Gastroesophageal sphincter (tissue), 4 donors: ENCODE measurements around the gene DENND5B. TPM values are rescaled to one million over a fixed set of nuclear protein-coding genes. Genes with fewer than 3 reads are reported as not detected.

Experiments
- ATAC-seq: fragments of 150-250 bp; one replicate; pipeline ENCODE4 v1.9.1; 2016; ENCODE audit warnings: mild to moderate bottlenecking, moderate library complexity
- H3K27ac ChIP-seq, 4 donors: fragments of 200-600 bp; sonication (generic) in 3 of 4; 1 replicate in 3 of 4; 2 replicates in 1 of 4; pipeline ENCODE4 v1.5.1; 2016 to 2019
- H3K27me3 ChIP-seq: fragments of 200-600 bp; sonication (generic); one replicate; pipeline ENCODE4 v1.5.1; 2019
- H3K36me3 ChIP-seq, 2 donors: fragments of 200-600 bp; sonication (generic); one replicate each; pipeline ENCODE4 v1.5.1; 2019; ENCODE audit warnings: control low read depth in 1 of 2
- H3K4me1 ChIP-seq, 3 donors: fragments of 200-600 bp; sonication (generic); 1 replicate in 2 of 3; 2 replicates in 1 of 3; pipeline ENCODE4 v1.5.1; 2016 to 2019; ENCODE audit warnings: control low read depth in 2 of 3
- H3K4me3 ChIP-seq, 2 donors: fragments of 200-600 bp; sonication (generic); one replicate each; pipeline ENCODE4 v1.5.1; 2019; ENCODE audit warnings: mild to moderate bottlenecking in 1 of 2, moderate library complexity in 1 of 2
- H3K9me3 ChIP-seq, 3 donors: fragments of 200-600 bp; sonication (generic); one replicate each; pipeline ENCODE4 v1.5.1; 2017 to 2019; ENCODE audit warnings: control low read depth in 2 of 3
- EP300 ChIP-seq: sonication (generic); formaldehyde crosslinking; IDR thresholded peaks from one replicate; pipeline ENCODE4 v1.6.1; 2017; ENCODE audit warnings: antibody characterized with exemption, mild to moderate bottlenecking
- POLR2A ChIP-seq, 2 donors: fragments of 450-650 bp; IDR thresholded peaks; one replicate each; pipeline ENCODE4 v1.6.1; 2017; ENCODE audit warnings: antibody characterized with exemption in 2 of 2, mild to moderate bottlenecking in 2 of 2, moderate library complexity in 1 of 2
- POLR2AphosphoS5 ChIP-seq: sonication (generic); formaldehyde crosslinking; IDR thresholded peaks from one replicate; pipeline ENCODE4 v1.6.1; 2017; ENCODE audit warnings: antibody characterized with exemption
- WGBS, 2 donors: methylation state at CpG; one replicate each; pipeline ENCODE4 v1.1.5; 2018; ENCODE audit warnings: low coverage in 1 of 2; 5-methylcytosine and 5-hydroxymethylcytosine counted together
- total RNA-seq, 4 donors: library from RNA; depleted of rRNA; stranded (reverse); fragments of >200 nt; gene quantifications; one replicate each; pipeline ENCODE4 v1.1.0, GENCODE V29; 2016
- TF ChIP-seq, protein P1 (sequence below), 4 experiments: fragments of 200-600 bp in 2 of 4; fragments of 450-650 bp in 2 of 4; sonication (generic) in 1 of 4; IDR thresholded peaks; one replicate each; pipeline ENCODE4 v1.5.1; 2017 to 2019; ENCODE audit warnings: antibody characterized with exemption in 4 of 4, mild to moderate bottlenecking in 2 of 4, moderate library complexity in 2 of 4

DENND5B gene
- total RNA-seq, 4 donors from 2014 or later, result 14.7 to 40.8 (median 17.7) TPM

DNA sequence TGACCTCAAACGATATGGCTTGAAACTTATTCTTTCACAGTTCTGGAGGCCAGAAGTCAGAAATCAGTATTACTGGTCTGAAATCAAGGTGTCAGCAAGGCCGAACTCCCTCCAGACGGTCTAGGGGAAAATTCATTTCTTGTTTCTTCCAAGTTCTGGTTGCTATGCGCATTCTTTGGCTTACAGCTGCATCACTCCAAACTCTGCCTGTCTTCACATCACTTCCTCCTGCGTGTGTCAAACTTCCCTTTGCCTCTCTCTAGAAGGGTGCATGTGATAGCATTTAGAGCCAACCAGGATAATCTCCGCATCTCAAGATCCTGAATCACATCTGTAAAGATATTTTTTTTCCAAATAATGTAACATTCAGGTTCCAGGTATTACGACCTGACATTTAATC lies 62.8 kb downstream of the DENND5B start:
- Histone ChIP-seq H3K36me3 (no peaks in the 10 kb centered on the region), H3K4me1 (peaks cover 0 to 25% (median 0%) of the 10 kb centered on the region in 3 donors), H3K9me3 (no peaks in the 10 kb centered on the region), H3K27me3 (no peaks in the 10 kb centered on the region), H3K27ac (no peak overlapping the region), H3K4me3 (no peak overlapping the region)
- TF ChIP-seq, protein P1, sequence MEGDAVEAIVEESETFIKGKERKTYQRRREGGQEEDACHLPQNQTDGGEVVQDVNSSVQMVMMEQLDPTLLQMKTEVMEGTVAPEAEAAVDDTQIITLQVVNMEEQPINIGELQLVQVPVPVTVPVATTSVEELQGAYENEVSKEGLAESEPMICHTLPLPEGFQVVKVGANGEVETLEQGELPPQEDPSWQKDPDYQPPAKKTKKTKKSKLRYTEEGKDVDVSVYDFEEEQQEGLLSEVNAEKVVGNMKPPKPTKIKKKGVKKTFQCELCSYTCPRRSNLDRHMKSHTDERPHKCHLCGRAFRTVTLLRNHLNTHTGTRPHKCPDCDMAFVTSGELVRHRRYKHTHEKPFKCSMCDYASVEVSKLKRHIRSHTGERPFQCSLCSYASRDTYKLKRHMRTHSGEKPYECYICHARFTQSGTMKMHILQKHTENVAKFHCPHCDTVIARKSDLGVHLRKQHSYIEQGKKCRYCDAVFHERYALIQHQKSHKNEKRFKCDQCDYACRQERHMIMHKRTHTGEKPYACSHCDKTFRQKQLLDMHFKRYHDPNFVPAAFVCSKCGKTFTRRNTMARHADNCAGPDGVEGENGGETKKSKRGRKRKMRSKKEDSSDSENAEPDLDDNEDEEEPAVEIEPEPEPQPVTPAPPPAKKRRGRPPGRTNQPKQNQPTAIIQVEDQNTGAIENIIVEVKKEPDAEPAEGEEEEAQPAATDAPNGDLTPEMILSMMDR (IDR thresholded peaks at IDR 0.05), result no peak
- TF ChIP-seq POLR2AphosphoS5 (no peak), POLR2A (IDR thresholded peaks at IDR 0.05) (no peak), EP300 (no peak)
- no peak for ATAC-seq
- 95 to 96% methylated on average over 6 to 7 of the region's 7 CpGs for WGBS, 2 donors

DNA sequence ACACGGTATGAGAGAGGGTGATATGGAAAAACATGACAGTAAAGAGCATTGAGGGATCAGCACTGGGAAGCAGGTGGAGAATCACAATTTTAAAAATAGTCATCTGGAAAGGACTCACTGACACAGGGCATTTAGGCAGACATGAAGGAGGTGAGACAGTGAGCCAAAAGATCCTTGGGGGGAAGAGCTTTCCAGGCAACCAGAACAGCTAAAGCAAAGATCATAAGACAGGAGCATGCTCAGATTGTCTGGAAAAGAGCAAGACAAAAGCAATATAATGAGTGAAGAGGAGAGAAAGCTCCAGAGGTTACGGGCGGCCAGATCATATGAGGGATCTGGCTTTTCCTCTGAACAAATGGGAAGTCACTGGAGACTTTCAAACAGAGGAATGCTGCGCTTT lies 63.9 kb downstream of the DENND5B start:
- H3K27ac ChIP-seq, result no peak overlapping the region
- TF ChIP-seq, protein P1 (IDR thresholded peaks at IDR 0.05), result no peak
- TF ChIP-seq EP300, result no peak
- no peak for TF ChIP-seq POLR2A (IDR thresholded peaks at IDR 0.05)
- no peak for TF ChIP-seq POLR2AphosphoS5
- no peaks in the 10 kb centered on the region for H3K9me3 ChIP-seq
- no peaks in the 10 kb centered on the region for H3K27me3 ChIP-seq
- ATAC-seq, result no peak
- no peaks in the 10 kb centered on the region for H3K36me3 ChIP-seq
- H3K4me1 ChIP-seq, result peaks cover 0 to 27% (median 0%) of the 10 kb centered on the region in 3 donors
- 87 to 93% methylated on average over 4 of the region's 4 CpGs for WGBS, 2 donors
- H3K4me3 ChIP-seq, result no peak overlapping the region

DNA sequence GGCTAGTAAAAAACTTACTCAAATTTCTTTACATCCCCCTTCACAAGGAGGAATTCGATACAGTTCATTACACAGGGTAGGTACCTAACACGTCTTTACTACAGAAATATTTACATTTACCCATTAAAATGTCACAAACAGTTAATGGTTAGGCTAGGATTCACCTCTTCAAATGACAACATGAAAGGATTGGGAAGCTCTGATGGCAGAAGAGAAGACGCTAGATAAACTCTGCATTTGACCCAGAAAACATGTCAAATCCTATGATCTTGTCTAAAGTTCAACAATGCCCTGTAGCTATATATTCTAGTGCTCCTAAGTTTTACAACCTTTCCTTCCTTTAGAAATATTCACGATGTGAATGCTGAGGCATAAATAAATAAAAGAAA lies 64.8 kb downstream of the DENND5B start:
- Histone ChIP-seq H3K27ac (no peak overlapping the region), H3K27me3 (no peaks in the 10 kb centered on the region), H3K36me3 (no peaks in the 10 kb centered on the region), H3K9me3 (no peaks in the 10 kb centered on the region), H3K4me3 (no peak overlapping the region), H3K4me1 (peaks cover 0 to 31% (median 0%) of the 10 kb centered on the region in 3 donors)
- TF ChIP-seq EP300, result no peak
- TF ChIP-seq POLR2AphosphoS5, result no peak
- TF ChIP-seq, protein P1 (IDR thresholded peaks at IDR 0.05), result no peak
- no peak for TF ChIP-seq POLR2A (IDR thresholded peaks at IDR 0.05)
- no peak for ATAC-seq
- WGBS, 2 donors, result 48 to 73% methylated on average over 4 of the region's 4 CpGs

DNA sequence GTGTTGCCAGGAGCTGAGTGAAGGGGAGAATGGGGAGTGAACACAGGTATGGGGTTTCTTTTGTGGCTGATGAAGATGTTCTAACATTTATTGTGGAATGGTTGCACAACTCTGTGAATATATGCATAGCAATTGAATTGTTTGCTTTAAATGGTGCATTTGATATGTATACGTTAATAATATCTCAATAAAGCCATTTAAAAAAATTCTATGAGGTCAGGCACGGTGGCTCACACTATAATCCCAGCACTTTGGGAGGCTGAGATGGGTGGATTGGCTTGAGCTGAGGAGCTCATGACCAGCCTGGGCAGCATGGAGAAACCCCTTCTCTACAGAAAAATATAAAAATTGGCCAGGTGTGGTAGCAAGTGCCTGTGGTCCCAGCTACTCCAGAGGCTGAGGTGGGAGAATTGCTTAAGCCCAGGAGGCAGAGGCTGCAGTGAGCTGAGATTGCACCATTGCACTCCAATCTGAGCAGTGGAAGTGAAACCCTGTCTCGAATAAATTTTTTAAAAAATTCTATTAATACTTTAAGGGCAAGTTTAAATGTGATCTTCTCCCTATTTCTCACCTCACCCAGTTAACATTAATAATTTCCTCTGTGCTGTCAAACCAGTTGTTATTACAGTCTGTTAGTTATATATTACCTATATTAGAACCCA lies 65.3 kb downstream of the DENND5B start:
- Histone ChIP-seq H3K36me3 (no peaks in the 10 kb centered on the region), H3K27ac (no peak overlapping the region), H3K4me3 (no peak overlapping the region), H3K9me3 (no peaks in the 10 kb centered on the region), H3K27me3 (no peaks in the 10 kb centered on the region), H3K4me1 (peaks cover 0 to 31% (median 0%) of the 10 kb centered on the region in 3 donors)
- TF ChIP-seq, protein P1 (IDR thresholded peaks at IDR 0.05), result no peak
- TF ChIP-seq POLR2A (IDR thresholded peaks at IDR 0.05) (no peak), POLR2AphosphoS5 (no peak), EP300 (no peak)
- 94 to 95% methylated on average over 3 of the region's 3 CpGs for WGBS, 2 donors
- ATAC-seq, result no peak

DNA sequence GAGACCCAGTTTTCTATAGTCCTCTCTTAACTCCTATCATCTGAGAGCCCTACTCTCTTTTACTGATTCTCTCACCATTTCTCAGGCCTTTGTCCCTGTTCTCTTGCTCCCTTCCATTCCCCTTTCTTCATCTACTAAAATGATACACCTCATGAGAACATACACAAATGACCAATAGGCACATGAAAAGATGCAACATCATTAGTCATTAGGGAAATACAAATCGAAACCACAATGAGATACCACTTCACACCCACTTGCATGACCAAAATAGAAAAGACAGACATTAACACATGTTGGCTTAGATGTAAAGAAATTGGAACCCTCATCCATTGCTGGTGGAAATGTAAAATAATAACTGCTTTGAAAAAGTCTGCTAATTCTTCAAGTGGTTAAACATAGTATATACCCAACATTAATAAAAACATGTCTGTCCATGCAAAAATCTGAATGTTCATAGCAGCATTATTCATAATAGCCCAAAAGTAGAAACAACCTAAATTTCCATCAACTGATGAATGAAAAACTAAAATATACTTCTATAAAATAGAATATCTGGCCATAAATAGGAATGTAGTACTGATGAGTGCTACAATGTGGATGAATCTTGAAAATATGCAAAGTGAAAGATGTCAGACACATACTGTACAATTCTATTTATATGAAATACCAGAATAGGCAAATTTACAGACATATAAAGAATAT lies 66.0 kb downstream of the DENND5B start:
- Histone ChIP-seq H3K27me3 (no peaks in the 10 kb centered on the region), H3K36me3 (no peaks in the 10 kb centered on the region), H3K4me1 (peaks cover 0 to 32% (median 0%) of the 10 kb centered on the region in 3 donors), H3K9me3 (no peaks in the 10 kb centered on the region), H3K27ac (no peak overlapping the region), H3K4me3 (no peak overlapping the region)
- TF ChIP-seq, protein P1 (IDR thresholded peaks at IDR 0.05), result no peak
- TF ChIP-seq EP300 (no peak), POLR2AphosphoS5 (no peak), POLR2A (IDR thresholded peaks at IDR 0.05) (no peak)
- ATAC-seq, result no peak
- WGBS, 2 donors, result 64 to 71% methylated on average over 1 of the region's 1 CpG
